Epithelial cell of proximal tubule (primary cell): ENCODE data around the gene CACNA2D4. TPM values are rescaled to one million over a fixed set of nuclear protein-coding genes. Genes with fewer than 3 reads are reported as not detected.

Experiments used
- DNase-seq: peaks from one replicate; pipeline ENCODE4 v3.0.0-alpha.2; 2011; ENCODE audit warnings: low read depth
- H3K4me3 ChIP-seq: 2 replicates; pipeline ENCODE4 v1.5.1; 2011; ENCODE audit warnings: low read depth, mild to moderate bottlenecking, low read length
- CTCF ChIP-seq: conservative IDR thresholded peaks from 2 replicates; pipeline ENCODE4 v1.5.1; 2012; ENCODE audit warnings: low read depth, mild to moderate bottlenecking, low read length
- total RNA-seq: library from RNA; depleted of rRNA; stranded (reverse); fragments of >200 nt; gene quantifications from 2 replicates; pipeline ENCODE4 v1.2.3, GENCODE V29; 2015

Gene CACNA2D4
- total RNA-seq, 1 donor from 2014 or later, result 1.6 TPM

DNA sequence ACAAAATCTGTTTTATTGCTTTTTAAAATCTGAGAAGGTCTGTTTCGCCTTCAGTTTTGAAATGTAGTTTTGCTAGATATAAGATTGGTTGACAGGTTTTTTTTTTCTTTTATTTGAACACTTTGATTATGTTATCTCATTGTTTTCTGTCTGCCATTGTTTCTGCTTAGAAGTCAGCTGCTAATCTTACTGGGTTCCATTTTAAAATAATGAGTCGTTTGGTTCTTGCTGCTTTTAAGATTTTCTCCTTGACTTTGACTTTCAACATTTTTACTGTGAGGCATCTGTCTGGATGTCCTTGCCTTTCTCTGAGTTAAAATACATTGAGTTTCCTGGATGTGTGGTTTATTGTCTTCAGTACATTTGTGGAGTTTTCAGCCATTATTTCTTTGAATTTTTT is 170.8 kb downstream of the CACNA2D4 start:
- no peak for TF ChIP-seq CTCF
- DNase-seq, result no peak
- H3K4me3 ChIP-seq, result no peak overlapping the region

DNA sequence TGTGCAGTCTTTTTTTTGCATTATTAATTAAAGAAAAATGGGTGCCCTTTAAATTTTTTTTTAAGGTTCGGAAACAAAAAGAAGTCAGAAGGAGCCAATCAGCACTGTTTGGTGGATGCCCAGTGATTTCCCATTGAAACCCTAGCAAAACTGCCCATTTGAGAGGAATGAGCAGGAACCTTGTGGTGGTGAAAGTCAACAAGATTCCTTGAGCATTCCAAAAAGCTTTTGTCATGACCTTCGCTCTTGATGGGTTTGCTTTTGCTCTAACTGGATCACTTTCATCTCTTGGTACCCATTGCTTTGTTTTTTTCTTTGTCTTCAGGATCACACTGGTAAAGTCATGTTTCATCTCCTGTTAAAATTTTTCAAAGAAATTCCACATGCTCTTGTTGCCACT is 173.5 kb downstream of the CACNA2D4 start:
- no peak overlapping the region for H3K4me3 ChIP-seq
- TF ChIP-seq CTCF, result no peak
- no peak for DNase-seq

Other genes starting within 250 kb of the CACNA2D4 start
- 22.6 and 22.8 TPM in 2 replicates for gene ADIPOR2, start 227.6 kb downstream of the CACNA2D4 start, total RNA-seq
- not detected in 2 replicates for gene LRTM2, start 98.1 kb downstream of the CACNA2D4 start, total RNA-seq
- 10.5 and 21.2 TPM in 2 replicates for gene DCP1B, start 85.8 kb upstream of the CACNA2D4 start, total RNA-seq
- gene CACNA1C, start 134.3 kb upstream of the CACNA2D4 start, total RNA-seq, result not detected in 2 replicates